Activated CD4-positive, alpha-beta T cell treated with anti-CD3 and anti-CD28 coated beads, Interleukin-10, Interleukin-2, amounts not matched to agents 100 ng/mL and 50 ng/mL, durations not matched to agents 16 hours and 8 hours (primary cell): Measurements from ENCODE around the gene AGXT2.
A peak's percentile ranks its signal among the peaks of the same experiment; 100 is the strongest.

ENCODE experiments used
- DNase-seq: peaks from one replicate; pipeline ENCODE4 v3.0.0-alpha.2; 2020

The AGXT2 gene, protein sequence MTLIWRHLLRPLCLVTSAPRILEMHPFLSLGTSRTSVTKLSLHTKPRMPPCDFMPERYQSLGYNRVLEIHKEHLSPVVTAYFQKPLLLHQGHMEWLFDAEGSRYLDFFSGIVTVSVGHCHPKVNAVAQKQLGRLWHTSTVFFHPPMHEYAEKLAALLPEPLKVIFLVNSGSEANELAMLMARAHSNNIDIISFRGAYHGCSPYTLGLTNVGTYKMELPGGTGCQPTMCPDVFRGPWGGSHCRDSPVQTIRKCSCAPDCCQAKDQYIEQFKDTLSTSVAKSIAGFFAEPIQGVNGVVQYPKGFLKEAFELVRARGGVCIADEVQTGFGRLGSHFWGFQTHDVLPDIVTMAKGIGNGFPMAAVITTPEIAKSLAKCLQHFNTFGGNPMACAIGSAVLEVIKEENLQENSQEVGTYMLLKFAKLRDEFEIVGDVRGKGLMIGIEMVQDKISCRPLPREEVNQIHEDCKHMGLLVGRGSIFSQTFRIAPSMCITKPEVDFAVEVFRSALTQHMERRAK

DNA sequence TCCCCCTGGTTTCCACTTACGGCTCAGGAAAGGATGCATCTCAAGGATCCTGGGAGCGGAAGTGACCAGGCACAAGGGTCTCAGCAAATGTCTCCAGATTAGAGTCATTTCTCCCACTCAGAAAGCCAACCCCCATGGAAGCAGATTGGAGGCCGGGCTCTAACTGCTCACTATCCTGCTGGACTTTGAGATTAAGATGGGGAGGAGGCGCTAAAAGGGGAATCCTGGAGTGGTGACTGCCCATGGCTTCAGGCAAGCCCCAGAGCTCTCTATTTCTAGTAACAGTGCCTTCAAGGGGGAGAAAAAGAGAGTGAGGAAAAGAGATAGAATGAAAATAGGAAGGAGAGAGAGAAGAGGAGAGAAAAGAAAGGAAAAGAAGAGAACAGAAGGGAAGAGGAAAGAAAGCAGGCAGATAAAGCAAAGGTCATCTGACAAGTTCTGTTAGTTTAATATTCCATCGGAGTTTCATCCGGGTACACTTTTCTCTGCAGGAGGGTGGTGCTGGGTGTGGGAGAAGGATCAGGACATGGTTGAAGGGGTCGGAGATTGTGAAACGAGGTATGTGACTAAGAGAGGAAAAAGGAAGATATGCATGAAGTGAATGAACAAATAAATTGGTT lies at the start of gene AGXT2:
TSS of gene AGXT2 (minus strand) at position 165 of the 620 bp plus-strand sequence. CDS start at position 108, 57 bp downstream.
- no peak for DNase-seq

- no peak for DNase-seq
Measured at GRCh38 chr5:35096932-35097331, 49.2 kb upstream of the AGXT2 start.

GRCh38 chr5:35096216-35096615 lies 48.5 kb upstream of the AGXT2 start:
- DNase-seq: no peak

GRCh38 chr5:35095366-35095765 lies 47.6 kb upstream of the AGXT2 start:
- no peak for DNase-seq

GRCh38 chr5:35094948-35095347 lies 47.2 kb upstream of the AGXT2 start:
- DNase-seq: no peak

DNA sequence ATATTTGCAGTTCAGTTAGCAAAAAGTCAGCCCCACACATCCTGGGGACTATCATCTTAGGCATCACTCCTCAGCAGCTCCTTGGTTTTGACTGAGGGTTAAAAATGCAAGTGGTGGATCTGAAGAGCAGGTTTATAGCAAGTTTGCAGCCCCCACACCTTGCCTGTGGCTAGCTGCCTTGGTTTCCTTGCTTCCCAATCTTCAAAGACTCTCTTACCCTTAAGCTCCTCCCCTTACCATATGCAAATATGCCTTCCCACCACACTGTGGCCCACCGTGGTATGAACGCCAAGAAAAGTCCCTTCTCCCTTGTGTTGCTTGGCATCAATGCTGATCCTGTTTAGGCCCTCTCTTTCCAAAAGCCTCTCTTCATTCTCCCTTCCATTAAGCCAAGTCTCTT lies 45.0 kb upstream of the AGXT2 start:
- no peak for DNase-seq

DNA sequence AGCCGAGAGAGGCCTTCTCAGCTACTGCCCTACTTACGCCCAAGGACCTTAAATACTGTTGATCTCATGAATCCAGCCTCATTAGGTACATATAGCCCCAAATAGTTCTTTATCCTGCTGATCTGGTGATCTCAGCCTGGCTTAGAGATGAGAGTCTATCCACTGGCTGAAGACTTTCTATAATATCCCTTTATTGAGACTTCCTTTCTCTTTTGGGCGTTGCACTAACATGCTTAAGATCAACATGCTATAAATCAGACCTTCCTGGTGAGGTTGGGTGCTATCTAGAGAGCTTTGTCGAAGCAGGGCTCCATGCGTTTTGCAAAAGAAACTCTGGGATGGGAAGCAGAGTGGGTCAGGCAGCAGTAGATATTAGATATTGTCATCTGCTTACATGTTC lies 44.0 kb upstream of the AGXT2 start:
- DNase-seq: no peak

- DNase-seq: peak; percentile 55
Measured at GRCh38 chr5:35089334-35090314, 41.9 kb upstream of the AGXT2 start.

GRCh38 chr5:35087991-35088390 lies 40.2 kb upstream of the AGXT2 start:
- no peak for DNase-seq

DNA sequence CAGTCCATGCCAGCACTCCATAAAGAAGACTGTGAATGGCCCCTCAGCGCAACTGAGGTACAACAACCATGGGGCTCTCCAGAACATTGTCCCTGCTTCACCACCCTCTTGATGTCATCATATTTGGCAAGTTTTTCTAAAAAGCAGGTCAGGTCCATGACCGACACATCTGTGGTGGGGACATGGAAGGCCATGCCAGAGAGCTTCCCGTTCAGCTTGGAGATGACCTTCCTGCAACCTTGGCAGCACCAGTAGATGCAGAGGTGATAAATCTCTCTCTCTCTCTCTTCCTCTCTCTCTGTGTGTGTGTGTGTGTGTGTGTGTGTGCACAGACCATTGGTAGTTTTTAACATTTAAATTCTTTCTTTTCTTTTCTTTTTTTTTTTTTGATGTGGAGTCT lies 35.4 kb upstream of the AGXT2 start:
- no peak for DNase-seq

GRCh38 chr5:35082530-35082929 lies 34.8 kb upstream of the AGXT2 start:
- DNase-seq: no peak

DNA sequence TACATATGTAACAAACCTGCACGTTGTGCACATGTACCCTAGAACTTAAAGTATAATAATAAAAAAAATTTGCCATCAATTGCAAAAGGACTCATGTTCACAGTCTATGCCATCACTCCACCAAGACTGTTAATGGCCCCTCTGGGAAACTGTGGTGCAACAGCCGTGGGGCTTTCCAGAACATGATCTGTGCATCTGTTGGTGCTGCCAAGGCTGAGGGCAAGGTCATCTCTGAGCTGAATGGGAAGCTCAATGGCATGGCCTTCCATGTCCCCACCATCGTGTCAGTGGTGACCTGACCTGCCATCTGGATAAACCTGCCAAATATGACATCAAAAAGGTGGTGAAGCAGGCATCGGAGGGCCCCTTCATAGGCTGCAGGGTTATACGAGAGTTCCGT lies 33.4 kb upstream of the AGXT2 start:
- no peak for DNase-seq

- DNase-seq: no peak
Measured at GRCh38 chr5:35073160-35073559, 25.4 kb upstream of the AGXT2 start.

GRCh38 chr5:35069188-35069587 lies 21.4 kb upstream of the AGXT2 start:
- DNase-seq: no peak

DNA sequence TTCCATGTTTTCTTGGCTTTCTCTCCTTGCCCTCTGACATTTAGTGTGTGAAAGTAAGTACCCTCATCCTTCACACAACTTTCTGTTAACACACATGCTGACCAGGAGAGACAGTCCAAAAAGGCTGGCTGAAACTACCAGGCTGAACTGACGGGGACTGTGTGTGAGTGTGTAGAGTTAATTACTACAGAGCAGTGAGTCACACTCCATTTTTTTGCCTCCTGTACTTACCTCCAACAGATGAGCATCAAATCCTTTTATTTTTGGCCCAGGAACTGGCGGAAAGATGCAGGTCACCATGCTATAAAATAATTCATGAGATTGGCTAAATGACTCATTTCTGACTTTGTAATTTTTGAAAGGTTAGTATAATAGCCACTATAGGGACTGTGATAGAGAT lies 20.2 kb upstream of the AGXT2 start:
- no peak for DNase-seq

- no peak for DNase-seq
Measured at GRCh38 chr5:35066260-35066795, 18.6 kb upstream of the AGXT2 start.

GRCh38 chr5:35063414-35063813 lies 15.7 kb upstream of the AGXT2 start:
- no peak for DNase-seq

GRCh38 chr5:35061211-35061770 lies 13.5 kb upstream of the AGXT2 start:
- no peak for DNase-seq

DNA sequence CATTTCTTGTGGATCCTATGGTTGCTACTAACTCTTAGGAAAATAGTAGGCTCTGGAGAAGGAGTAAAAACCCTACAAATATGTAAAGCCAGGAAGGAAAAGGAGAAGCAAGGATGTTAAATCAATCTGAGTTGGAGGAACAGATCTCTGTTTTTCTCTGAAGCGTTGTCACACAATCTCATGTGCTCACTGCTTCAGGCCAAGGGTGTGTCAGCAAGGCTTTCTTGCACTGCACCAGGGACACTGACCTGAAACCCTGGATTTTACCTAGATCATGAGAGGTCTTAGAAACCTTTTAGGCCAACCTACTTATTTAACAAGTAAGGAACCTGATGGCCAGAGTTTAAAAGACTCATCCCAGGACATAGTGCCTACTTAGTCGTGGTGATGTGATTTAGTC lies 12.5 kb upstream of the AGXT2 start:
- DNase-seq: no peak

DNA sequence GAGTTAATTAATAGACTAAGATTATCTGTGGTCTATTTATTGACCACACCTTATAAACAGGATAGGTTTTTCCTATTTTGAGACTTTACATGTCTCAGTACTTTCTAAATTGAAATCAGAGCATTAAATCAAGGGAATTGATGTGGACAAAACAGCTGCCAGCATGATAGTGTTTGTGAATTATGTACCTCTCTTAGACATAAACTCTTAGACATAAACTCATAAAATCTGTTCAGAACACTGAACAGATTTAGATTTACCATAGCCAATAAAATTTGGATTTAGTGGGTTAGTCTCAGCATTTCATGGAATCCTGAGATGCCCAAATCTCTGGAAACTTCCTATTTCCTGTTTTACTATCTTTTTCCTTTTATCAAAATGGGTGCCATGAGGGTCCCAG lies 11.5 kb upstream of the AGXT2 start:
- no peak for DNase-seq

DNA sequence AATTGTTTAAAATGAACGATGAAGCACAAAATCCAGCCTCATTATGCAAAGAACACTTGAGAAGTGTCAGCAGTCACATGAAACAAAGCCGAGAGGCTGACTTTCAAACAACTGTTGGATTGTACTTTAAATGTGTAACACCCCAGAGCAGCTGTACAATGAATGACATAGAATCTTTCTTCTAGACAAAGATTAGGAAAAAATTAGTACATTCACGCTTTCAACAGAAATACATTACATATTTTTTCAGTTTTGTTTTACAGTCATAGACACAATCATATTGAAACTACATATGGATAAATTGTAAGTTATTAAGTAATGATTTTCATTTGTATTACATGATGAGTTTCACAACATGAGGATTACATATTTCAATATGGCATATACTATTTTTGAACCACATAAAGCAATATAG lies 10.6 kb upstream of the AGXT2 start:
- DNase-seq: peak; percentile 37

GRCh38 chr5:35056686-35057085 lies 8.9 kb upstream of the AGXT2 start:
- DNase-seq: no peak

GRCh38 chr5:35052838-35053237 lies 5.1 kb upstream of the AGXT2 start:
- no peak for DNase-seq
